GM11168 (cell line): ENCODE measurements around the gene CCDC7.
"Not testable (repeated sequence)": the region's sequence is repeated elsewhere in the genome, so short reads cannot be mapped to it uniquely, and the experiment has no call there.

ENCODE experiments used
- in situ Hi-C: fragments of 300-500 bp; cut with MboI; formaldehyde crosslinking; loops from one replicate; pipeline ENCODE4 v1.12.0; 2022; ENCODE audit warnings: low sequenced_read_pairs; ENCODE audit not compliant: unreplicated experiment

CCDC7 gene

GRCh38 chr10:32446536-32447406, 831 bp downstream of the CCDC7 start:
- in situ Hi-C loops: no loop called here

- in situ Hi-C loops: no loop called here
Observed at GRCh38 chr10:32454148-32454547, 8.2 kb downstream of the CCDC7 start.

GRCh38 chr10:32459051-32459698, 13.2 kb downstream of the CCDC7 start:
- in situ Hi-C loops: no loop called here

GRCh38 chr10:32461203-32461602, 15.3 kb downstream of the CCDC7 start:
- in situ Hi-C loops: no loop called here

- in situ Hi-C loops: no loop called here
Observed at GRCh38 chr10:32471232-32471631, 25.3 kb downstream of the CCDC7 start.

GRCh38 chr10:32477499-32477898, 31.6 kb downstream of the CCDC7 start:
- in situ Hi-C loops: no loop called here

GRCh38 chr10:32481606-32482005, 35.7 kb downstream of the CCDC7 start:
- in situ Hi-C loops: no loop called here

- in situ Hi-C loops: not testable (repeated sequence)
Observed at GRCh38 chr10:32483019-32483502, 37.1 kb downstream of the CCDC7 start.

- in situ Hi-C loops: not testable (repeated sequence)
Observed at GRCh38 chr10:32488038-32488437, 42.1 kb downstream of the CCDC7 start.

- in situ Hi-C loops: no loop called here
Observed at GRCh38 chr10:32489158-32489557, 43.2 kb downstream of the CCDC7 start.

GRCh38 chr10:32489901-32490300, 44.0 kb downstream of the CCDC7 start:
- in situ Hi-C loops: no loop called here

- in situ Hi-C loops: not testable (repeated sequence)
Observed at GRCh38 chr10:32494562-32494961, 48.6 kb downstream of the CCDC7 start.

GRCh38 chr10:32500136-32500535, 54.2 kb downstream of the CCDC7 start:
- in situ Hi-C loops: not testable (repeated sequence)

- in situ Hi-C loops: no loop called here
Observed at GRCh38 chr10:32501906-32502305, 56.0 kb downstream of the CCDC7 start.

GRCh38 chr10:32505762-32506420, 60.0 kb downstream of the CCDC7 start:
- in situ Hi-C loops: not testable (repeated sequence)

GRCh38 chr10:32511599-32511998, 65.7 kb downstream of the CCDC7 start:
- in situ Hi-C loops: no loop called here

GRCh38 chr10:32516567-32517495, 70.9 kb downstream of the CCDC7 start:
- in situ Hi-C loops: no loop called here

GRCh38 chr10:32530231-32530630, 84.3 kb downstream of the CCDC7 start:
- in situ Hi-C loops: no loop called here

- in situ Hi-C loops: no loop called here
Observed at GRCh38 chr10:32538256-32538655, 92.3 kb downstream of the CCDC7 start.
